Fibroblast of lung (primary cell): Measurements from ENCODE around the gene ACSL3. TPM values are rescaled to one million over a fixed set of nuclear protein-coding genes. Genes with fewer than 3 reads are reported as not detected.

Experiments
- DNase-seq, 2 donors: peaks; one replicate each; pipeline versions ENCODE4 v3.0.0 to v3.0.0-alpha.2; 2010; ENCODE audit warnings: low read depth in 2 of 2
- H2AFZ ChIP-seq: 2 replicates; pipeline ENCODE4 v1.5.1; 2012; ENCODE audit warnings: low read length, control low read depth, inconsistent platforms
- H3K27ac ChIP-seq: 2 replicates; pipeline ENCODE4 v1.5.1; 2011; ENCODE audit warnings: low read length, control low read depth; ENCODE audit not compliant: insufficient read depth
- H3K27me3 ChIP-seq: 2 replicates; pipeline ENCODE4 v1.5.1; 2011; ENCODE audit warnings: mild to moderate bottlenecking, low read length; ENCODE audit not compliant: control insufficient read depth, insufficient read depth
- H3K36me3 ChIP-seq: 2 replicates; pipeline ENCODE4 v1.5.1; 2011; ENCODE audit warnings: low read length; ENCODE audit not compliant: control insufficient read depth, insufficient read depth
- H3K4me1 ChIP-seq: 2 replicates; pipeline ENCODE4 v1.5.1; 2011; ENCODE audit warnings: low read length; ENCODE audit not compliant: control insufficient read depth, insufficient read depth; ENCODE audit errors: extremely low read depth
- H3K4me2 ChIP-seq: 2 replicates; pipeline ENCODE4 v1.5.1; 2011; ENCODE audit warnings: low read length, control low read depth; ENCODE audit not compliant: insufficient read depth; ENCODE audit errors: extremely low read depth
- H3K4me3 ChIP-seq, 4 experiments: fragments of 200-600 bp in 1 of 4; sonication (generic) in 1 of 4; replicated peaks in 1 of 4; 2 replicates each; pipeline ENCODE4 v1.5.1; 2011 to 2016; ENCODE audit warnings: low read length in 4 of 4, low read depth in 3 of 4, mild to moderate bottlenecking in 3 of 4, control low read depth in 2 of 4, inconsistent platforms in 1 of 4, mixed read lengths in 1 of 4; ENCODE audit not compliant: insufficient read depth in 1 of 4; ENCODE audit errors: control extremely low read depth in 1 of 4
- H3K79me2 ChIP-seq: 2 replicates; pipeline ENCODE4 v1.5.1; 2012; ENCODE audit warnings: mild to moderate bottlenecking, low read length, inconsistent platforms; ENCODE audit not compliant: control insufficient read depth, insufficient read depth
- H3K9ac ChIP-seq: 2 replicates; pipeline ENCODE4 v1.5.1; 2011; ENCODE audit warnings: mild to moderate bottlenecking, low read length, control low read depth; ENCODE audit not compliant: insufficient read depth
- H3K9me3 ChIP-seq: 2 replicates; pipeline ENCODE4 v1.5.1; 2012; ENCODE audit warnings: low read depth, low read length; ENCODE audit not compliant: control insufficient read depth, insufficient read depth
- H4K20me1 ChIP-seq: 2 replicates; pipeline ENCODE4 v1.5.1; 2011; ENCODE audit warnings: low read length; ENCODE audit not compliant: control insufficient read depth, insufficient read depth; ENCODE audit errors: extremely low read depth
- CTCF ChIP-seq, 2 donors: IDR thresholded peaks in 1 of 2; conservative IDR thresholded peaks in 1 of 2; 1 replicate in 1 of 2; 2 replicates in 1 of 2; pipeline ENCODE4 v1.5.1; 2011 to 2012; ENCODE audit warnings: low read length in 2 of 2, control low read depth in 1 of 2, inconsistent platforms in 1 of 2, low read depth in 1 of 2, mild to moderate bottlenecking in 1 of 2
- EZH2 ChIP-seq: IDR thresholded peaks from 2 replicates; pipeline ENCODE4 v1.5.1; 2012; ENCODE audit warnings: low read length, control low read depth, mild to moderate bottlenecking; ENCODE audit errors: missing control alignments
- polyA plus RNA-seq, 2 donors: library from polyadenylated mRNA; depleted of rRNA in 1 of 2; stranded (reverse) in 1 of 2; unstranded in 1 of 2; fragments of >200 nt; gene quantifications; 2 replicates each; pipeline ENCODE4 v1.2.1, GENCODE V29; 2011 to 2012; ENCODE audit warnings: missing spikeins in 1 of 2
- total RNA-seq: library from RNA; depleted of rRNA; stranded (reverse); fragments of >200 nt; gene quantifications from 2 replicates; pipeline ENCODE4 v1.2.1, GENCODE V29; 2014

ACSL3 gene
- total and polyA plus RNA-seq, 2 donors (not counting 1 experiment from before 2014, with no cell fraction given): 147 to 377 TPM

GRCh38 chr2:222859786-222860612 is 837 bp upstream of the ACSL3 start:
- H3K4me3 ChIP-seq: peak overlapping the region; percentile 21 to 73 (median 51)
- H3K27ac ChIP-seq: peak overlapping the region; percentile 41
- H3K36me3 ChIP-seq: no peaks in the 10 kb centered on the region
- peaks cover 5% of the 10 kb centered on the region for H4K20me1 ChIP-seq
- DNase-seq: peak; percentile 53 to 87
- H3K27me3 ChIP-seq: no peaks in the 10 kb centered on the region
- H3K4me2 ChIP-seq: peak overlapping the region; percentile 76
- H3K9ac ChIP-seq: no peak overlapping the region
- peaks cover 12% of the 10 kb centered on the region for H3K4me1 ChIP-seq
- no peaks in the 10 kb centered on the region for H3K9me3 ChIP-seq
- no peak for TF ChIP-seq CTCF (conservative IDR thresholded peaks at IDR 0.05 in 1 of 2, IDR thresholded peaks at IDR 0.05 in 1 of 2; ENCODE audit: low read depth in 1 of 2, low read length in 2 of 2)
- H3K79me2 ChIP-seq: peaks cover 42% of the 10 kb centered on the region
- peak overlapping the region; percentile 29 for H2AFZ ChIP-seq

- Histone ChIP-seq H3K79me2 (peaks cover 56% of the 10 kb centered on the region), H3K4me3 (peak overlapping the region; percentile 73 to 96 (median 90)), H3K9me3 (no peaks in the 10 kb centered on the region), H3K4me1 (peaks cover 12% of the 10 kb centered on the region), H3K4me2 (peak overlapping the region; percentile 94), H3K27me3 (no peaks in the 10 kb centered on the region), H3K36me3 (no peaks in the 10 kb centered on the region), H3K9ac (peak overlapping the region; percentile 90), H2AFZ (no peak overlapping the region), H3K27ac (peak overlapping the region; percentile 90), H4K20me1 (peaks cover 10% of the 10 kb centered on the region)
- peak in 1 of 2 donors; percentile 37 for DNase-seq
- TF ChIP-seq CTCF (conservative IDR thresholded peaks at IDR 0.05 in 1 of 2, IDR thresholded peaks at IDR 0.05 in 1 of 2; ENCODE audit: low read depth in 1 of 2, low read length in 2 of 2) (no peak), EZH2 (no peak)
These were observed 722 bp downstream of the ACSL3 start for GRCh38 chr2:222861411-222862105.

GRCh38 chr2:222862106-222862908 is 1.5 kb downstream of the ACSL3 start:
- H4K20me1 ChIP-seq: peaks cover 10% of the 10 kb centered on the region
- no peaks in the 10 kb centered on the region for H3K36me3 ChIP-seq
- TF ChIP-seq CTCF (conservative IDR thresholded peaks at IDR 0.05 in 1 of 2, IDR thresholded peaks at IDR 0.05 in 1 of 2; ENCODE audit: low read depth in 1 of 2, low read length in 2 of 2) (peak; percentile 33 to 43), EZH2 (no peak)
- peak overlapping the region; percentile 94 for H3K4me2 ChIP-seq
- peak overlapping the region; percentile 90 for H3K9ac ChIP-seq
- no peaks in the 10 kb centered on the region for H3K27me3 ChIP-seq
- H2AFZ ChIP-seq: no peak overlapping the region
- peak overlapping the region; percentile 90 for H3K27ac ChIP-seq
- H3K79me2 ChIP-seq: peaks cover 63% of the 10 kb centered on the region
- peak; percentile 57 to 75 for DNase-seq
- peak overlapping the region; percentile 73 to 96 (median 90) for H3K4me3 ChIP-seq
- H3K4me1 ChIP-seq: peaks cover 12% of the 10 kb centered on the region
- H3K9me3 ChIP-seq: no peaks in the 10 kb centered on the region
